Mesodermal cell (in vitro differentiated cells): Measurements from ENCODE around the gene RPTOR.

ENCODE experiments used
- H3K27ac ChIP-seq: 2 replicates; pipeline ENCODE4 v1.7.0; 2013; ENCODE audit warnings: mild to moderate bottlenecking, low read depth, low read length, moderate library complexity; ENCODE audit not compliant: severe bottlenecking
- H3K36me3 ChIP-seq: 2 replicates; pipeline ENCODE4 v1.7.1; 2013; ENCODE audit warnings: mild to moderate bottlenecking, low read length, moderate library complexity; ENCODE audit not compliant: control insufficient read depth, insufficient read depth
- H3K4me1 ChIP-seq: one replicate; pipeline ENCODE4 v1.7.1; 2013; ENCODE audit warnings: mild to moderate bottlenecking, low read length; ENCODE audit not compliant: insufficient read depth, control insufficient read depth, poor library complexity, severe bottlenecking
- H3K4me3 ChIP-seq: 2 replicates; pipeline ENCODE4 v1.7.0; 2013; ENCODE audit warnings: low read length, control low read depth, mild to moderate bottlenecking; ENCODE audit not compliant: insufficient read depth, poor library complexity, severe bottlenecking; ENCODE audit errors: extremely low read depth
- H3K9me3 ChIP-seq: 2 replicates; pipeline ENCODE4 v1.7.1; 2013; ENCODE audit warnings: mild to moderate bottlenecking, low read length, moderate library complexity; ENCODE audit not compliant: control insufficient read depth
- WGBS, 2 experiments: methylation state at CpG; one replicate each; pipeline ENCODE4 v1.1.5; 2013; ENCODE audit warnings: missing lambda C conversion rate in 2 of 2; ENCODE audit not compliant: insufficient coverage in 2 of 2; 5-methylcytosine and 5-hydroxymethylcytosine counted together

RPTOR gene

DNA sequence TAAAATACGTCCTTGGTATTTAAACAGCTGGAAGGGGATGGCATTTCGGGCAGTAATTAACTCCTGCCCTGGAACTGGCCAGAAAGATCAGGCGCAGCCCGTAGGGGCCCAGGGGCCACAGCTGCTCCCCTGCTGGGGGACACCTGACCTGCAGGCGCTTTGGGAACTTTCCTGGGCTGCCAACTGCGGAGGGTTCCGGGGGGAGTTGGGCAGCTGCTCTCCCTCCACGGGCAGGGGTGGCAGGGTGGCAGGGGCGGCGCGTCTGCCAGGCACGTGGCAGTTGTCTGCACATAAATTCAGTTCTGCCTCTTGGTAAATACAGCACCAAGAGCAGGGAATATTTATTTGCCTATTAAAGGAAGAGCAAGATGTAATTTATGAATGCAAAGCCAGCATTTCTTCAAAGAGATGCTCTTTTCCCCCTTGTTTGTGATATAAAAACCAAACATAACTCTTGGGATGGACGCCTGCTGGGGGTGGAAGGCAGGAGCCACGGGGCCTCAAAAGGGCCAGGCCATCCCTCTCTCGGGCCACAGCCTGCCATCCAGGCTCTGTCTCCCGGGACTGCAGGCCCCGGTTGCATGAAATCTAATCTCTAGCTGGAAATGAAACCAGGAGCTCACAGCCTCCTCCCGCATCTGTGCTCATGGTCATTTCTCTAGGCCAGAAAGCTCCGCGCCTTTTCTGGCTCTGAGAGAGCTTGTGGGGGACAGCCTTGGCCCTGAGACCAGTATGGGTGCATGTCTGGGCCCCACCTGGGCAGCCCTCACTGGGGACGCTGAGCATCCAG, 417.1 kb downstream of the RPTOR start:
- Histone ChIP-seq H3K36me3 (peaks cover 12% of the 10 kb centered on the region), H3K4me1 (peaks cover 6% of the 10 kb centered on the region), H3K9me3 (no peaks in the 10 kb centered on the region), H3K27ac (no peak overlapping the region), H3K4me3 (no peak overlapping the region)
- WGBS, 2 experiments = 91 to 95% methylated on average over 14 to 20 of the region's 21 CpGs

DNA sequence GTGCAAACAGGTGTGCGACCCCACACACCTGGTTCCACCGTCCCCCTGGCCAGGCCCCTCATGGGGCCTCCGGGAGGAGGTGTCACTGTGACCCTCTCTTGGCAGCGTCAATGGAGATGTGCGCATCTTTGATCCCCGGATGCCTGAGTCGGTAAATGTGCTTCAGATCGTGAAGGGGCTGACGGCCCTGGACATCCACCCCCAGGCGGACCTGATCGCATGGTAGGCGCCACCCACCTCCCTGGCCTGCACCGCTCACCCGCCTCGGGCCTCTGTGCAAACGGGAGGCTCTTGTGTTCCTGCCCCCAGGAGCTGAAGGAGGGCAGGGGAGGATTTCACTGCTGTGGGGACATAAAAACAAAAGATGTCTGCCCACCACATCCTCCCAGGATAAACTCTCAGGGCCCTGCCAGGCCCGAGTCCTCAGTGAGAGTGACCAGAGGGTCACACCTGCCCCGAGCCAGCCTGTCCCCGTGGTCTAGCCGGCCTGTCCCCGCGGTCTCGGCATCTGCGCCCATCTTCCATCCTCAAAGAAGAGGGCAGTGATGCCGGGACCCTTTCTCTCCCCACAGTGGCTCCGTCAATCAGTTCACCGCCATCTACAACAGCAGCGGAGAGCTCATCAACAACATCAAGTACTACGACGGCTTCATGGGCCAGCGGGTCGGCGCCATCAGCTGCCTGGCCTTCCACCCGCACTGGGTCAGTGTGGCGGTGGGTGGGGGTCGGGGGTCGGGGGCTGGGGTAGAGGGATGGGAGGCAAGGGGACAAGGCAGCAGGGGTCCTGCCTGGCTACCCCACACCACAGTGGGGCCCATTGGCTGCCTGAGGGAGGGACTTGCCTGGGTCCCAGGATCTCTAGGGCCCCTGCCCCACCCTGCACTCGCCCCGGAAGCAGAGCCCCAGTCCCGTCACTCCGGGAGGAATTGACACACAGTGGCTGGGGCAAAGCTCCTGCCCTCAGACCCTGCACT, 418.0 kb downstream of the RPTOR start:
- Histone ChIP-seq H3K9me3 (no peaks in the 10 kb centered on the region), H3K27ac (no peak overlapping the region), H3K36me3 (peaks cover 12% of the 10 kb centered on the region), H3K4me3 (no peak overlapping the region), H3K4me1 (peaks cover 6% of the 10 kb centered on the region)
- 91 to 93% methylated on average over 20 to 27 of the region's 41 CpGs for WGBS, 2 experiments

DNA sequence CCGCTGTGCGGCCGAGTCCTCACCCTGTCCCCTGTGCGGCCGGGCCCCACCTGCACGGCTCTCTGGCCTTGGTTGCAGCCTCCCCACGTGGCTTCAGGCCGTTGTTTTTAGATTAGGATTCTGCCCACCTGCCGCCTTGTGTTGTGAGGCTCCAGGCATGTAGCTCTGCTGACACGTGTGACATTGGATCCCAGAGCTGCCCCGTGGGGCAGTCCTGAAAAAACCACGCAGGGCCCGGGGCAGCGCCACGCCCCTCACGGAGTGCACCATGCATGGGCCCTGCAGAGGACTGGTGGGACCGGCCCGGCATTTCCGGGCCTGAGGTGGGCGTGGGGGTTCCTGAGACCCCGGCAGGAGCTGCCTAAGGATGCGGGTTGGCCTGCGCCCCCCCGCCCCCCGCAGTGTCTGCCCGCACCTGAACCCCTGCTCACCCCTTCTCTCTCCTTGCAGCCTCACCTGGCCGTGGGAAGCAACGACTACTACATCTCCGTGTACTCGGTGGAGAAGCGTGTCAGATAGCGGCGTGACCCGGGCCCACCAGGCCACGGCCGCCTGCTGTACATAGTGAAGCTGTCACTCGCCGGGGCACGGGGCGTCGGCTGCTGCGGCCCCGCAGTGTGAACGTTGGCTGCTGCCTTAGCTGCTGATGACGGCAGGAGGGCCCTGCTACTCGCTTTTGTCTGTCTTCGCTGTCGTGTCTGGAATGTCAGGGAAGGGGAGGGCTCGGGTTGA, 419.3 kb downstream of the RPTOR start:
- H3K9me3 ChIP-seq = no peaks in the 10 kb centered on the region
- H3K36me3 ChIP-seq = peaks cover 12% of the 10 kb centered on the region
- H3K4me3 ChIP-seq = no peak overlapping the region
- WGBS, 2 experiments = 84 to 91% methylated on average over 38 to 41 of the region's 49 CpGs
- H3K27ac ChIP-seq = no peak overlapping the region
- peaks cover 6% of the 10 kb centered on the region for H3K4me1 ChIP-seq

DNA sequence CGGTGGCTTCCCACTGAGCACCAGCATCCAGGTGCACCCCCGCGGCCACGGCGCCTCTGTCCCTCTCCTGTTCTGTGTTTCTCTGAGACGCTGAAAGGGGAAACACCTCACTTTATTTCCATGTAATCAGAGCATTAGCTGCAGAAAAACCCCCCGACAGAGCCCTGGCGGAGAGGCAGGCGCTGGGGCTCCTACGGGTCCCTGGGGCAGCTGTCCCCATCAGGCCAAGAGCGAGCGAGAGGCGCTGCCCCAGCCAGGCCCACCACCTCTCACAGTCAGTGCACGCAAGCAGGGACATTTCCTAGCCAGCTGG, 419.9 kb downstream of the RPTOR start:
- H3K9me3 ChIP-seq = no peaks in the 10 kb centered on the region
- H3K4me3 ChIP-seq = no peak overlapping the region
- peaks cover 12% of the 10 kb centered on the region for H3K36me3 ChIP-seq
- 79 to 85% methylated on average over 13 to 14 of the region's 14 CpGs for WGBS, 2 experiments
- H3K27ac ChIP-seq = no peak overlapping the region
- peaks cover 1% of the 10 kb centered on the region for H3K4me1 ChIP-seq

DNA sequence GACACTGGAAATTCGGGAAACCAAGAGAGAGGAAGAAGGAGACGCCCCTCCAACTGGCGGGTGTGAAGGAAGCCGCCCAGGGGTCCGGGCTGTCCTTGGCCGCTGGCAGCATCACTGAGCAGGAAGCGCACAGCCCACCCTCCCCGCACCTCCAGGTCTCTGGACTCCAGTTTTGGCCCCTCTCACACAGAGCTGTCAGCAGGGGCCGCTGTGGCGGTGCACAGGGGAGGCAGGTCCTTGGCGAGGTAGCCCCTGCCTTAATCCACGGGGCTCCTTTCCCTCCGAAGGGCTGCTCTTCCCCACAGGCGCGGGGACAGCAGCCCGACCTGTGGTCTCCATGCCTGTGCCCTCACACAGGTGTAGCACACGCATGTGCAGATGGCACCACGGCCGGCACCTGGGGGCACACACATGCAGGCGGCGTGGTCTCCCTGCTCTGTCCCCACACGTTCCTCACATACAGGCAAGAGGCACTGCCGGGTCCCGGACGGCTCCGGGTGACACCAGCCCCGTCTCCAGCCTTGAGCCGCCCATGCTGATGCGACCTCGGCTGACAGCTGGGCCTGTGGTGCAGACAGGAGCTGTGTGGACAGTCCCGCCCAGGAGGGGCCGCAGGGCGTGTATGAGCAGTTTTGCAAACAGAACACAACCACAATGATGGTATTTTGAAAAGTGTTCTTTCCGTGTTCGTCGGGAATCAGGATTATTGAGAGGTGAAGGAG, 420.4 kb downstream of the RPTOR start:
- Histone ChIP-seq H3K27ac (no peak overlapping the region), H3K36me3 (peaks cover 10% of the 10 kb centered on the region), H3K9me3 (no peaks in the 10 kb centered on the region), H3K4me3 (no peak overlapping the region), H3K4me1 (no peaks in the 10 kb centered on the region)
- 93% methylated on average over 25 to 31 of the region's 36 CpGs for WGBS, 2 experiments

DNA sequence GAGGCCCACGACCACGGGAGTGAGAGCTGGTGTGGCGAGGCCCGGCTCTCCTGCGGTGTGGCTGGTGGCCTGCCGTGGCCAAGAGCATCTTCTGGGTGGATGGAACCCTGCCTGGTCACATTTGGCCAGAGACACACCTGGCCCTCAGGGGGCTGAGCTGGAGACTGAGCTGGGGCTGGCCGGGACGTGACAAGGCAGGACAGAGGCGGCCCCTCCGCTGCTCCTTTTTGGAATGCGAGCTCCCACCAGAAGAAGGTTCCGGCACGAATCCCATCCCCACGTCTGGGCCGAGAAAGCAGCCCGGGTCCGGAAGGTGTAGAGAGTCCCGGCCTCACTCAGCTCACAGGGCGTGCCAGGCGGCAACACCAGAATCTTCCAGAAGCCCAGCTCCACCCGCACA, 421.0 kb downstream of the RPTOR start:
- Histone ChIP-seq H3K4me3 (no peak overlapping the region), H3K9me3 (no peaks in the 10 kb centered on the region), H3K27ac (no peak overlapping the region), H3K36me3 (peaks cover 9% of the 10 kb centered on the region), H3K4me1 (peaks cover under 1% of the 10 kb centered on the region)
- WGBS, 2 experiments = 90 to 91% methylated on average over 21 of the region's 21 CpGs

DNA sequence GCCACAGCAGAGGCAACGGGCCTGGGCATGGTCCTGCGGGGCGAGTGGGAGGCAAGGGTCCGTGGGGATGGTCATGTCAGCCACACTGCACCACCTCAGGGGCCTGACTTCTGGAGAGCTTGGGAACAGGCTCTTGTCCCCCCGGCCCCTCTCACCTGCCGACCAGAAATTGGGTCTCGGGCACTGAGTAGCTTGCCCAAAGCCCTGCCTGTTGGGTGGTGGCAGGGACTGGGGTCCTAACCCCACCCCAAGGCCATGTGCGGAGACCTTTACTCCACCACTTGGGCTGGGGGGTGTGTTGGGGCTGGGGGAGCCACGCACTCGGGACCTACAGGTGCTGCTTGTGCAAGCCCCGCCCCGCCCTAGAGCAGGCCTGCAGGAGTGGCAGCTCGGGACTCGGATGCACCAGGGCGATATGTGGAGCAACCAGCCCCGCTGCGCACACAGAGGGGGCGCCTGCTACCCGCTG, 422.8 kb downstream of the RPTOR start:
- H3K4me1 ChIP-seq = peaks cover 2% of the 10 kb centered on the region
- no peaks in the 10 kb centered on the region for H3K9me3 ChIP-seq
- H3K27ac ChIP-seq = no peak overlapping the region
- H3K4me3 ChIP-seq = no peak overlapping the region
- H3K36me3 ChIP-seq = peaks cover 9% of the 10 kb centered on the region
- 92 to 96% methylated on average over 16 to 17 of the region's 19 CpGs for WGBS, 2 experiments

DNA sequence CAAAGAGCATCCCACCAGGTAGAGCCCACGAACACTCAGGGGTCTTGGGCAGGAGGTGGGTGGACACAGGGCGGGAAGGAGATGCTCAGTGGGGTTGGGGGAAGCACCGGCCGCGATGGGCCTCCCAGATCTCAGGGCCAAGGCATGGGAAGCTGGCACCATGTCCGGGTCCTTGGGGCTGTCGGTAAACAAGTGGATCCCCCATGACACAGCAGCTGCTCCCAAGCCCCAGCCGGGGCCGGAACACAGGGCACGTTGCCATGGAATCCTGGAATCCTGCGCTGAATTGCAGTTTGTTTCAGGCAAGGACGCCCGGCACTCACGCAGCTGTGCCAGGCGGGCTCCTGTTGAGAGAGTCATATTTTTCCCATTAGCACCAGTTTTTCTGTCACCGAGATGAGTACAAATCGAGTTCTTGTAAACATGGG, 424.0 kb downstream of the RPTOR start:
- H3K27ac ChIP-seq = no peak overlapping the region
- peaks cover 2% of the 10 kb centered on the region for H3K4me1 ChIP-seq
- peaks cover 9% of the 10 kb centered on the region for H3K36me3 ChIP-seq
- 81 to 87% methylated on average over 12 to 13 of the region's 17 CpGs for WGBS, 2 experiments
- H3K9me3 ChIP-seq = no peaks in the 10 kb centered on the region
- no peak overlapping the region for H3K4me3 ChIP-seq

DNA sequence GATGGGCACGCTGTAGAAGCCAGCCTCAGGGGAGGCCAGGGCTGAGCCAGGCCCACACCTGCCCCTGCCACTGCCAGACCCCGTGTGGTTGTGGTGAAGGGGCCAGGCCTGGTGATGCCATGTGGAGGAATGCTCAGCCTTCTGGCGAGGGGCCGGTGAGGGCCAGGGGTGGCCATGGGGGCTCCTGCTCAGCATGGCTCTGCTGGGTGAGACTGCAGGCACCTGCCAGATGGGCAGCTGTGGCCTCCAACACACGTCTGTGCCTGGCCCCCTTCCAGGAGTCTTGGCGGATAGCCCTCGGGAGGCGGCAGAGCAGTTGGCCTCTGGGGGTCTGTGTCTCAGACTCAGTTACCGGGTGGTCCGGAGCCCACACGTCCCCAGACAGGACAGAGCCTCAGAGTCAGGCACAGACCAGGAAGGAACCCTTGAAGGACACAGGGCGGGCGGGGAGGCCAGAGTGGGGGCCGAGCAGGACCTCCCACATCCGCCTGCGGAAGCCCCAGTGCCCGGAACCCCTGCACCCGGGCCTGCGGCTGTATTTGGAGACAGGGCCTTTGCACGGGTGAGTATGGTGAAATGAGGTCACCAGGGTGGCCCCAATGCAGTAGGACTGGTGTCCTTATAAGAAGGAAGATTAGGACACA, 424.5 kb downstream of the RPTOR start:
- Histone ChIP-seq H3K4me1 (peaks cover 2% of the 10 kb centered on the region), H3K4me3 (no peak overlapping the region), H3K27ac (no peak overlapping the region), H3K36me3 (peaks cover 9% of the 10 kb centered on the region), H3K9me3 (no peaks in the 10 kb centered on the region)
- 89 to 94% methylated on average over 16 to 20 of the region's 20 CpGs for WGBS, 2 experiments
